HG02623 (cell line): Measurements from ENCODE around the gene SPATS1.
"Not testable (repeated sequence)": the region's sequence is repeated elsewhere in the genome, so short reads cannot be mapped to it uniquely, and the experiment has no call there.

ENCODE experiments used
- ATAC-seq: cut with Tn5 transposase; IDR thresholded peaks from one replicate; pipeline ENCODE4 v1.9.1; 2021; ENCODE audit warnings: moderate library complexity; ENCODE audit not compliant: unreplicated experiment

SPATS1 gene

GRCh38 chr6:44339763-44340625 lies 2.5 kb upstream of the SPATS1 start:
- no peak for ATAC-seq

- no peak for ATAC-seq
Observed at GRCh38 chr6:44341095-44341890, 1.2 kb upstream of the SPATS1 start.

GRCh38 chr6:44342052-44342451 lies 398 bp upstream of the SPATS1 start:
- ATAC-seq: no peak

- ATAC-seq: not testable (repeated sequence)
Observed at GRCh38 chr6:44346818-44347217, 4.4 kb downstream of the SPATS1 start.

- ATAC-seq: no peak
Observed at GRCh38 chr6:44349904-44350649, 7.6 kb downstream of the SPATS1 start.

GRCh38 chr6:44350650-44350994 lies 8.2 kb downstream of the SPATS1 start:
- not testable (repeated sequence) for ATAC-seq

- no peak for ATAC-seq
Observed at GRCh38 chr6:44352259-44352658, 9.8 kb downstream of the SPATS1 start.

- no peak for ATAC-seq
Observed at GRCh38 chr6:44353336-44353735, 10.9 kb downstream of the SPATS1 start.

GRCh38 chr6:44355640-44356039 lies 13.2 kb downstream of the SPATS1 start:
- ATAC-seq: no peak

GRCh38 chr6:44356487-44356886 lies 14.0 kb downstream of the SPATS1 start:
- ATAC-seq: no peak

- no peak for ATAC-seq
Observed at GRCh38 chr6:44359973-44360372, 17.5 kb downstream of the SPATS1 start.

- ATAC-seq: no peak
Observed at GRCh38 chr6:44361947-44362346, 19.5 kb downstream of the SPATS1 start.

GRCh38 chr6:44363377-44363926 lies 21.0 kb downstream of the SPATS1 start:
- no peak for ATAC-seq

GRCh38 chr6:44366781-44367180 lies 24.3 kb downstream of the SPATS1 start:
- no peak for ATAC-seq

- no peak for ATAC-seq
Observed at GRCh38 chr6:44367681-44368080, 25.2 kb downstream of the SPATS1 start.

GRCh38 chr6:44373051-44373450 lies 30.6 kb downstream of the SPATS1 start:
- no peak for ATAC-seq

GRCh38 chr6:44373787-44374186 lies 31.3 kb downstream of the SPATS1 start:
- ATAC-seq: no peak

GRCh38 chr6:44375071-44375470 lies 32.6 kb downstream of the SPATS1 start:
- ATAC-seq: no peak

GRCh38 chr6:44377484-44377883 lies 35.0 kb downstream of the SPATS1 start:
- ATAC-seq: no peak

GRCh38 chr6:44377971-44378370 lies 35.5 kb downstream of the SPATS1 start:
- no peak for ATAC-seq

- no peak for ATAC-seq
Observed at GRCh38 chr6:44381739-44382138, 39.3 kb downstream of the SPATS1 start.
